GM23248 (cell line): Measurements from ENCODE around the gene KRTAP10-9. TPM values are rescaled to one million over a fixed set of nuclear protein-coding genes. Genes with fewer than 3 reads are reported as not detected.
"Not testable (repeated sequence)": the region's sequence is repeated elsewhere in the genome, so short reads cannot be mapped to it uniquely, and the experiment has no call there.

Experiments
- DNase-seq: peaks from one replicate; pipeline ENCODE4 v3.0.0-alpha.2; 2015
- H2AFZ ChIP-seq: fragments of 200-600 bp; sonication (generic); 2 replicates; pipeline ENCODE4 v1.6.1; 2016; ENCODE audit warnings: antibody characterized with exemption
- H3F3A ChIP-seq: fragments of 200-600 bp; sonication (generic); 2 replicates; pipeline ENCODE4 v1.6.1; 2016; ENCODE audit warnings: mild to moderate bottlenecking, antibody characterized with exemption, mixed run types; ENCODE audit not compliant: insufficient read depth
- H3K27ac ChIP-seq: fragments of 200-600 bp; sonication (generic); 2 replicates; pipeline ENCODE4 v1.5.1; 2016; ENCODE audit warnings: mild to moderate bottlenecking
- H3K27me3 ChIP-seq: fragments of 200-600 bp; sonication (generic); replicated peaks from 2 replicates; pipeline ENCODE4 v1.6.1; 2016; ENCODE audit warnings: mild to moderate bottlenecking; ENCODE audit not compliant: insufficient read depth
- H3K36me3 ChIP-seq: fragments of 200-600 bp; sonication (generic); 2 replicates; pipeline ENCODE4 v1.6.1; 2016; ENCODE audit warnings: low read depth, mild to moderate bottlenecking
- H3K4me1 ChIP-seq: fragments of 200-600 bp; sonication (generic); 2 replicates; pipeline ENCODE4 v1.6.1; 2016; ENCODE audit warnings: mild to moderate bottlenecking; ENCODE audit not compliant: insufficient read depth
- H3K4me2 ChIP-seq: fragments of 200-600 bp; sonication (generic); one replicate; pipeline ENCODE4 v1.6.1; 2016; ENCODE audit warnings: mild to moderate bottlenecking; ENCODE audit not compliant: unreplicated experiment
- H3K4me3 ChIP-seq: fragments of 200-600 bp; sonication (generic); 2 replicates; pipeline ENCODE4 v1.5.1; 2016; ENCODE audit warnings: mild to moderate bottlenecking
- H3K79me2 ChIP-seq: fragments of 200-600 bp; sonication (generic); 2 replicates; pipeline ENCODE4 v1.6.1; 2016; ENCODE audit warnings: mild to moderate bottlenecking; ENCODE audit not compliant: insufficient read depth
- H3K9ac ChIP-seq: fragments of 200-600 bp; sonication (generic); 2 replicates; pipeline ENCODE4 v1.6.1; 2016; ENCODE audit warnings: mild to moderate bottlenecking
- H3K9me2 ChIP-seq: fragments of 200-600 bp; sonication (generic); 2 replicates; pipeline ENCODE4 v1.6.1; 2016; ENCODE audit warnings: mixed run types, mild to moderate bottlenecking, moderate library complexity; ENCODE audit not compliant: insufficient read depth
- H3K9me3 ChIP-seq: fragments of 200-600 bp; sonication (generic); one replicate; pipeline ENCODE4 v1.6.1; 2017; ENCODE audit warnings: low read depth
- H4K20me1 ChIP-seq: fragments of 200-600 bp; sonication (generic); 2 replicates; pipeline ENCODE4 v1.6.0; 2016; ENCODE audit not compliant: insufficient read depth
- EZH2 ChIP-seq: fragments of 200-600 bp; sonication (generic); IDR thresholded peaks from 2 replicates; pipeline ENCODE4 v1.6.1; 2018; ENCODE audit warnings: antibody characterized with exemption, mild to moderate bottlenecking; ENCODE audit not compliant: insufficient read depth, poor library complexity, severe bottlenecking
- EZH2phosphoT487 ChIP-seq: fragments of 200-600 bp; sonication (generic); IDR thresholded peaks from 2 replicates; pipeline ENCODE4 v1.6.1; 2018; ENCODE audit warnings: antibody characterized with exemption, moderate library complexity, mild to moderate bottlenecking, low read depth; ENCODE audit not compliant: insufficient read depth
- WGBS, 2 experiments: methylation state at CpG; one replicate each; pipeline ENCODE4 v1.1.6; 2015 to 2017; ENCODE audit warnings: low lambda C conversion rate in 2 of 2, low coverage in 1 of 2; ENCODE audit errors: missing lambda C conversion rate in 2 of 2; 5-methylcytosine and 5-hydroxymethylcytosine counted together
- in situ Hi-C: fragments of 300-500 bp; cut with MboI; formaldehyde crosslinking; loops from 2 replicates; pipeline ENCODE4 v1.15.0; 2020
- polyA plus RNA-seq: library from polyadenylated mRNA; unstranded; fragments of >200 nt; fragmentation: Nextera tagmentation; extraction: Ambion mirVana; gene quantifications from 2 replicates; pipeline ENCODE4 v1.2.1, GENCODE V29; 2016
- total RNA-seq: library from RNA; depleted of rRNA; stranded (reverse); fragments of >200 nt; shearing (Covaris generic); gene quantifications from 2 replicates; pipeline ENCODE4 v1.2.3, GENCODE V29; 2014

KRTAP10-9 gene
- total and polyA plus RNA-seq, 2 experiments from 2014 or later: not detected

GRCh38 chr21:44618909-44619308 is 8.0 kb upstream of the KRTAP10-9 start:
- no peak overlapping the region for H3K9ac ChIP-seq
- H3K4me3 ChIP-seq: no peak overlapping the region
- in situ Hi-C loops: no loop called here
- H3K4me2 ChIP-seq: no peak overlapping the region
- TF ChIP-seq EZH2 (no peak), EZH2phosphoT487 (no peak)
- no peak overlapping the region for H3K27ac ChIP-seq
- no peaks in the 10 kb centered on the region for H3K9me3 ChIP-seq
- DNase-seq: no peak
- H2AFZ ChIP-seq: no peak overlapping the region
- 36 to 45% methylated on average over 3 of the region's 3 CpGs for WGBS, 2 experiments
- H3F3A ChIP-seq: no peaks in the 10 kb centered on the region
- H3K27me3 ChIP-seq: no peaks in the 10 kb centered on the region; the same call in 1 of the 2 replicates
- H3K4me1 ChIP-seq: no peaks in the 10 kb centered on the region
- H3K36me3 ChIP-seq: no peaks in the 10 kb centered on the region
- no peaks in the 10 kb centered on the region for H3K9me2 ChIP-seq
- H3K79me2 ChIP-seq: no peaks in the 10 kb centered on the region
- no peaks in the 10 kb centered on the region for H4K20me1 ChIP-seq

DNA sequence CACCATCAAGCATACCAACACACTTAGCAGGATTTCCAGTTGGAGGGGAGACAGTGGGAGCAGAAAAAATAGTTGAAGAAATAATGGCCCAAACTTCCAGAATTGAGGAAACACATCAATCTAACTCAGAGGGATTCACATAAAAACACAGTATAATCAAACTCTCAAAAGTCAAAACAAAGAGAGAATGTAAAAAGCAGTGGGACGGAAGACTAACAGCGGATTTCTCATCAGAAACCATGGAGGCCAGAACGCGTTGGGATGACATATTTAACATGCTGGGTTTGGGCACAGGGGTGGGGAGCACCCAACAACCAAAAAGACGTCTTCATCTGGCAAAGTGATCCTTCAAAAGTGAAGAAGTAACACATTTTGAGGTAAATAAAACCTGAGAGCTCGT is 7.0 kb upstream of the KRTAP10-9 start:
- Histone ChIP-seq H3K27ac (no peak overlapping the region), H3K79me2 (no peaks in the 10 kb centered on the region), H3K4me1 (no peaks in the 10 kb centered on the region), H3K27me3 (no peaks in the 10 kb centered on the region; the same call in 1 of the 2 replicates), H3K9me3 (no peaks in the 10 kb centered on the region), H3K9me2 (no peaks in the 10 kb centered on the region), H3K4me2 (no peak overlapping the region), H3K9ac (no peak overlapping the region), H3F3A (no peaks in the 10 kb centered on the region), H3K36me3 (no peaks in the 10 kb centered on the region), H2AFZ (no peak overlapping the region), H4K20me1 (no peaks in the 10 kb centered on the region), H3K4me3 (no peak overlapping the region)
- DNase-seq: no peak
- in situ Hi-C loops: no loop called here
- TF ChIP-seq EZH2phosphoT487 (no peak), EZH2 (no peak)
- WGBS, 2 experiments: 32 to 39% methylated on average over 6 of the region's 6 CpGs

DNA sequence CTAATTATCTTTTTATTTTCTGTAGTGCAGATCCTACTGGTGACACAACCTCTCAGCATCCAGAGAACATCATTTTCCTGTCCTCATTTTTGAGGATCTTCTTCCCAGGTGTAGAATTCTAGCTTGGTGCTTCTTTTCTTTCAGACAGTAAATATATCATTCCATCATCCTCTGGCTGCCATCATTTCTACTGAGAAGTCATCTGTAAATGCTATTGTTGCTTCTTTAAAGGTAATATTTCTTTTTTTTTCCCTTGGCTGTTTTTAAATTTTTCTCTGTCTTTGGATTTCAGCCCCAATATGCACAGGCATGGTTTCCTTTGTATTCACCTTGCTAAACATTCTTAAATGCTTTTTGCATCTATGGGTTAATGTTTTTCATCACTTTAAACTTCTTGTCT is 3.3 kb upstream of the KRTAP10-9 start:
- DNase-seq: no peak
- Histone ChIP-seq H2AFZ (no peak overlapping the region), H3K36me3 (no peaks in the 10 kb centered on the region), H3K4me3 (no peak overlapping the region), H3F3A (no peaks in the 10 kb centered on the region), H3K9ac (no peak overlapping the region), H3K79me2 (no peaks in the 10 kb centered on the region), H3K27ac (no peak overlapping the region), H4K20me1 (no peaks in the 10 kb centered on the region), H3K4me1 (no peaks in the 10 kb centered on the region), H3K9me2 (no peaks in the 10 kb centered on the region), H3K4me2 (no peak overlapping the region), H3K9me3 (no peaks in the 10 kb centered on the region), H3K27me3 (no peaks in the 10 kb centered on the region)
- in situ Hi-C loops: no loop called here
- no peak for TF ChIP-seq EZH2
- TF ChIP-seq EZH2phosphoT487: no peak

GRCh38 chr21:44625756-44626155 is 1.1 kb upstream of the KRTAP10-9 start:
- Histone ChIP-seq H3K9me3 (no peaks in the 10 kb centered on the region), H3K36me3 (no peaks in the 10 kb centered on the region), H3K27me3 (no peaks in the 10 kb centered on the region), H3K4me3 (no peak overlapping the region), H4K20me1 (no peaks in the 10 kb centered on the region), H3K9me2 (no peaks in the 10 kb centered on the region), H3K4me2 (no peak overlapping the region), H3F3A (no peaks in the 10 kb centered on the region), H3K9ac (no peak overlapping the region), H3K27ac (no peak overlapping the region), H3K79me2 (no peaks in the 10 kb centered on the region), H2AFZ (no peak overlapping the region), H3K4me1 (no peaks in the 10 kb centered on the region)
- in situ Hi-C loops: no loop called here
- 64 to 65% methylated on average over 7 of the region's 7 CpGs for WGBS, 2 experiments
- DNase-seq: no peak
- no peak for TF ChIP-seq EZH2phosphoT487
- TF ChIP-seq EZH2: no peak

DNA sequence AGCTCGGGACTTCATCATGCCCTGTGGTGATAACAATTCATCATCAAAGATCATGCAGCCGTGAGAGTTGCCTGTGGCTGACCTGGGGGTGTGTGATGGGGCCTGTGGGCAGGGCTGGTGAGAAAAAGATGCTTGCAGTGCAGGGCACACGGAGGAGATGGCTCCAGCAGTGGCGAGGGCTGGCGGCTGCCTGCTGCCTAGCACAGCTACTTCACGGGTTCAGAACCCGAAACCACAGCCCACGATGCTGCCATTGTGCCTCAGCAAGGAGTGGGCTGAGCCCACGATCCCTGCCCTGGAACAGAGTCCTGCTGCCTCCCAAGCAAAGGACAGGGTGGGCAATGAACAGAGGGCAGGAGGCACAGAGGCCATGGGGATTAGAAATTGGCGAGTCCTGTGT is 631 bp upstream of the KRTAP10-9 start:
- Histone ChIP-seq H3K9me3 (no peaks in the 10 kb centered on the region), H3K79me2 (no peaks in the 10 kb centered on the region), H2AFZ (no peak overlapping the region), H3F3A (no peaks in the 10 kb centered on the region), H3K27me3 (no peaks in the 10 kb centered on the region), H3K4me3 (no peak overlapping the region), H3K9me2 (no peaks in the 10 kb centered on the region), H3K4me2 (no peak overlapping the region), H3K9ac (no peak overlapping the region), H3K36me3 (no peaks in the 10 kb centered on the region), H4K20me1 (no peaks in the 10 kb centered on the region), H3K27ac (no peak overlapping the region), H3K4me1 (no peaks in the 10 kb centered on the region)
- TF ChIP-seq EZH2 (no peak), EZH2phosphoT487 (no peak)
- no peak for DNase-seq
- 46 to 52% methylated on average over 10 of the region's 10 CpGs for WGBS, 2 experiments
- in situ Hi-C loops: no loop called here

DNA sequence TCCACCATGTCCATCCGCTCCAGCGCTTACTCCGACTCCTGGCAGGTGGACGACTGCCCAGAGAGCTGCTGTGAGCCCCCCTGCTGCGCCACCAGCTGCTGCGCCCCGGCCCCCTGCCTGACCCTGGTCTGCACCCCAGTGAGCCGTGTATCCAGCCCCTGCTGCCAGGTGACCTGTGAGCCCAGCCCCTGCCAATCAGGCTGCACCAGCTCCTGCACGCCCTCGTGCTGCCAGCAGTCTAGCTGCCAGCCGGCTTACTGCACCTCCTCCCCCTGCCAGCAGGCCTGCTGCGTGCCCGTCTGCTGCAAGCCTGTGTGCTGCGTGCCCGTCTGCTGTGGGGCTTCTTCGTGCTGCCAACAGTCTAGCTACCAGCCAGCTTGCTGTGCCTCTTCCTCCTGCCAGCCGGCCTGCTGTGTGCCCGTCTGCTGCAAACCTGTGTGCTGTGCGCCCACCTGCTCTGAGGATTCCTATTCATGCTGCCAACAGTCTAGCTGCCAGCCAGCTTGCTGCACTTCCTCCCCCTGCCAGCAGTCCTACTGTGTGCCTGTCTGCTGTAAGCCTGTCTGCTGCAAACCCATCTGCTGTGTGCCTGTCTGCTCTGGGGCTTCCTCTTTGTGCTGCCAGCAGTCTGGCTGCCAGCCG is 409 bp downstream of the KRTAP10-9 start:
- H3F3A ChIP-seq, H3K4me1 ChIP-seq, H2AFZ ChIP-seq, H3K4me3 ChIP-seq, H3K4me2 ChIP-seq, H3K9ac ChIP-seq, DNase-seq, H3K9me3 ChIP-seq, H3K27ac ChIP-seq, H3K27me3 ChIP-seq, H4K20me1 ChIP-seq, H3K36me3 ChIP-seq, H3K9me2 ChIP-seq, in situ Hi-C loops, H3K79me2 ChIP-seq: not testable (repeated sequence)
- 31 to 44% methylated on average over 13 to 17 of the region's 20 CpGs for WGBS, 2 experiments

DNA sequence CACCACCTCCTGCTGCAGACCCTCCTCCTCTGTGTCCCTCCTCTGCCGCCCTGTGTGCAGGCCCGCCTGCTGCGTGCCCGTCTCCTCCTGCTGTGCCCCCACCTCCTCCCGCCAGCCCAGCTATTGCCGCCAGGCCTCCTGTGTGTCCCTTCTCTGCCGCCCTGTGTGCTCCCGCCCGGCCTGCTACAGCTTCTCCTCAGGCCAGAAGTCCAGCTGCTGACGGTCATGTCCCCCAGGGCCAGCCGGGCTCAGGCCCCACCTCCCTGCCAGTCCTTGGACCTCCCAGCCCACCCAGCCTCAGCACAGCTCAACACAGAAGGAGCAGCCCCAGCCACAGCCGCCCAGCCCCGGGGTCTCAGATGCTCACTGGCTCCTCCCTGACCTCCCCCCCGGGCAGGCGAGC is 939 bp downstream of the KRTAP10-9 start:
- H3K36me3 ChIP-seq, H3K79me2 ChIP-seq, H3K27ac ChIP-seq, H3K4me1 ChIP-seq, H3K27me3 ChIP-seq, H3K4me3 ChIP-seq, H2AFZ ChIP-seq, H3K9ac ChIP-seq, H3K4me2 ChIP-seq, DNase-seq, H3K9me3 ChIP-seq, in situ Hi-C loops, H3K9me2 ChIP-seq, H4K20me1 ChIP-seq, H3F3A ChIP-seq: not testable (repeated sequence)
- 15 to 43% methylated on average over 4 to 15 of the region's 15 CpGs for WGBS, 2 experiments
